Stomach (tissue), 4 donors: ENCODE measurements around the gene SECTM1.

Experiments
- CTCF ChIP-seq, 7 experiments: fragments of 450-650 bp in 4 of 7; fragments of 200-600 bp in 3 of 7; sonication (generic) in 3 of 7; IDR thresholded peaks; one replicate each; pipeline ENCODE4 v1.5.1; 2016 to 2019; ENCODE audit warnings: antibody characterized with exemption in 7 of 7, control low read depth in 2 of 7, mild to moderate bottlenecking in 1 of 7
- POLR2A ChIP-seq, 4 donors: fragments of 450-650 bp; IDR thresholded peaks; one replicate each; pipeline ENCODE4 v1.6.1; 2016; ENCODE audit warnings: antibody characterized with exemption in 4 of 4, control low read depth in 2 of 4, mild to moderate bottlenecking in 1 of 4, moderate library complexity in 1 of 4
- POLR2AphosphoS5 ChIP-seq, 3 donors: sonication (generic); formaldehyde crosslinking; IDR thresholded peaks; one replicate each; pipeline ENCODE4 v1.6.1; 2016; ENCODE audit warnings: antibody characterized with exemption in 3 of 3

GRCh38 chr17:82358465-82359350 lies 25.1 kb upstream of the SECTM1 start, which contains the start of gene TEX19:
- TF ChIP-seq CTCF (IDR thresholded peaks at IDR 0.05) (no peak), POLR2A (IDR thresholded peaks at IDR 0.05) (no peak), POLR2AphosphoS5 (IDR thresholded peaks at IDR 0.05) (no peak)
